DOHH2 (cell line): ENCODE data around the gene CCBE1.
"Not testable (repeated sequence)": the region's sequence is repeated elsewhere in the genome, so short reads cannot be mapped to it uniquely, and the experiment has no call there.

ENCODE experiments used
- H3F3A ChIP-seq: fragments of 200-600 bp; sonication (generic), shearing (Covaris generic); 2 replicates; pipeline ENCODE4 v1.6.0; 2016; ENCODE audit warnings: antibody characterized with exemption, mild to moderate bottlenecking; ENCODE audit not compliant: control insufficient read depth, insufficient read depth
- H3K27ac ChIP-seq: fragments of 200-600 bp; sonication (generic); 2 replicates; pipeline ENCODE4 v1.5.1; 2014; ENCODE audit warnings: low read depth, mild to moderate bottlenecking, low read length, moderate library complexity
- H3K27me3 ChIP-seq: fragments of 200-600 bp; sonication (generic); 2 replicates; pipeline ENCODE4 v1.6.1; 2014; ENCODE audit warnings: mild to moderate bottlenecking, low read length, mixed read lengths; ENCODE audit not compliant: control insufficient read depth
- H3K36me3 ChIP-seq: fragments of 200-600 bp; sonication (generic); 2 replicates; pipeline ENCODE4 v1.6.1; 2014; ENCODE audit warnings: mild to moderate bottlenecking, low read length, moderate library complexity, mixed read lengths; ENCODE audit not compliant: control insufficient read depth
- H3K4me1 ChIP-seq: fragments of 200-600 bp; sonication (generic); 2 replicates; pipeline ENCODE4 v1.6.1; 2014; ENCODE audit warnings: mild to moderate bottlenecking, low read length, mixed read lengths; ENCODE audit not compliant: control insufficient read depth
- H3K4me2 ChIP-seq: fragments of 200-600 bp; sonication (generic); 2 replicates; pipeline ENCODE4 v1.6.0; 2014; ENCODE audit warnings: mild to moderate bottlenecking, low read length, moderate library complexity
- H3K4me3 ChIP-seq: fragments of 200-600 bp; sonication (generic); 2 replicates; pipeline ENCODE4 v1.5.1; 2014; ENCODE audit warnings: mild to moderate bottlenecking, low read length, mixed read lengths
- H3K79me2 ChIP-seq: fragments of 200-600 bp; sonication (generic); 2 replicates; pipeline ENCODE4 v1.6.1; 2014; ENCODE audit warnings: mild to moderate bottlenecking, low read length, mixed read lengths; ENCODE audit not compliant: control insufficient read depth
- H3K9me2 ChIP-seq: fragments of 200-600 bp; sonication (generic); replicated peaks from 2 replicates; pipeline ENCODE4 v1.6.1; 2014; ENCODE audit warnings: mild to moderate bottlenecking, low read length, mixed read lengths; ENCODE audit not compliant: control insufficient read depth
- H3K9me3 ChIP-seq: fragments of 200-600 bp; sonication (generic); 2 replicates; pipeline ENCODE4 v1.6.1; 2014; ENCODE audit warnings: antibody characterized with exemption, low read length, mixed read lengths; ENCODE audit not compliant: control insufficient read depth, insufficient read depth
- H4K20me1 ChIP-seq: fragments of 200-600 bp; sonication (generic); 2 replicates; pipeline ENCODE4 v1.6.0; 2014; ENCODE audit warnings: low read depth, mild to moderate bottlenecking, antibody characterized with exemption, low read length, moderate library complexity; ENCODE audit not compliant: control insufficient read depth, insufficient read depth
- CTCF ChIP-seq: fragments of 200-600 bp; sonication (generic); IDR thresholded peaks from one replicate; pipeline ENCODE4 v1.5.1; 2014; ENCODE audit warnings: antibody characterized with exemption, mild to moderate bottlenecking, low read depth, low read length; ENCODE audit not compliant: poor library complexity, severe bottlenecking
- EZH2phosphoT487 ChIP-seq: fragments of 200-600 bp; sonication (generic); IDR thresholded peaks from 2 replicates; pipeline ENCODE4 v1.6.1; 2017; ENCODE audit warnings: borderline replicate concordance, mild to moderate bottlenecking, antibody characterized with exemption, low read length, moderate library complexity, mixed read lengths

CCBE1 gene

GRCh38 chr18:59667488-59667887 lies 29.7 kb downstream of the CCBE1 start:
- Histone ChIP-seq H3K9me3 (no peaks in the 10 kb centered on the region), H3K4me1 (no peaks in the 10 kb centered on the region), H3K27ac (no peak overlapping the region), H4K20me1 (no peaks in the 10 kb centered on the region), H3K4me3 (no peak overlapping the region), H3F3A (no peaks in the 10 kb centered on the region), H3K4me2 (no peak overlapping the region), H3K9me2 (no peaks in the 10 kb centered on the region), H3K27me3 (no peaks in the 10 kb centered on the region; the same call in 1 of the 2 replicates), H3K79me2 (no peaks in the 10 kb centered on the region), H3K36me3 (no peaks in the 10 kb centered on the region)
- no peak for TF ChIP-seq CTCF
- no peak for TF ChIP-seq EZH2phosphoT487

- H3F3A ChIP-seq, H3K27ac ChIP-seq, H4K20me1 ChIP-seq, H3K36me3 ChIP-seq, H3K4me3 ChIP-seq, H3K79me2 ChIP-seq, H3K4me1 ChIP-seq, H3K4me2 ChIP-seq, H3K9me2 ChIP-seq, H3K27me3 ChIP-seq, H3K9me3 ChIP-seq: not testable (repeated sequence)
Measured at GRCh38 chr18:59666007-59666402, 31.2 kb downstream of the CCBE1 start.

GRCh38 chr18:59665057-59666006 lies 31.9 kb downstream of the CCBE1 start:
- Histone ChIP-seq H3K27ac (no peak overlapping the region), H3K36me3 (no peaks in the 10 kb centered on the region), H3K79me2 (no peaks in the 10 kb centered on the region), H3K27me3 (peaks cover 4% of the 10 kb centered on the region; the same call in 1 of the 2 replicates), H3F3A (no peaks in the 10 kb centered on the region), H3K9me3 (no peaks in the 10 kb centered on the region), H3K4me1 (no peaks in the 10 kb centered on the region), H3K9me2 (no peaks in the 10 kb centered on the region), H4K20me1 (no peaks in the 10 kb centered on the region), H3K4me3 (no peak overlapping the region), H3K4me2 (no peak overlapping the region)
- TF ChIP-seq EZH2phosphoT487 (no peak), CTCF (no peak)

- no peaks in the 10 kb centered on the region for H3K9me2 ChIP-seq
- H4K20me1 ChIP-seq = no peaks in the 10 kb centered on the region
- H3K27ac ChIP-seq = no peak overlapping the region
- H3K4me3 ChIP-seq = no peak overlapping the region
- peaks cover 4% of the 10 kb centered on the region; the same call in 1 of the 2 replicates for H3K27me3 ChIP-seq
- no peak overlapping the region for H3K4me2 ChIP-seq
- H3K36me3 ChIP-seq = no peaks in the 10 kb centered on the region
- no peaks in the 10 kb centered on the region for H3K4me1 ChIP-seq
- TF ChIP-seq EZH2phosphoT487 (no peak), CTCF (no peak)
- no peaks in the 10 kb centered on the region for H3F3A ChIP-seq
- no peaks in the 10 kb centered on the region for H3K9me3 ChIP-seq
- H3K79me2 ChIP-seq = no peaks in the 10 kb centered on the region
Measured at GRCh38 chr18:59664329-59664728, 32.9 kb downstream of the CCBE1 start.
